H1 (cell line): ENCODE measurements around the gene RAPGEF6.

Experiments used
- POLR2A ChIP-seq, 2 experiments: IDR thresholded peaks; 1 replicate in 1 of 2; 2 replicates in 1 of 2; pipeline ENCODE4 v1.6.1; 2011; ENCODE audit warnings: low read depth in 2 of 2, low read length in 2 of 2, mild to moderate bottlenecking in 2 of 2; ENCODE audit errors: control extremely low read depth in 1 of 2
- SP4 ChIP-seq: IDR thresholded peaks from 2 replicates; pipeline ENCODE4 v1.6.1; 2012; ENCODE audit warnings: low read length, inconsistent platforms

- no peak for TF ChIP-seq POLR2A (IDR thresholded peaks at IDR 0.05; ENCODE audit: control extremely low read depth in 1 of 2, low read depth in 2 of 2, low read length in 2 of 2)
- TF ChIP-seq SP4: no peak
Measured at GRCh38 chr5:131462454-131462853, 172.6 kb downstream of the RAPGEF6 start.
